ENCODE measurements around the gene MITF.

Gene MITF

DNA sequence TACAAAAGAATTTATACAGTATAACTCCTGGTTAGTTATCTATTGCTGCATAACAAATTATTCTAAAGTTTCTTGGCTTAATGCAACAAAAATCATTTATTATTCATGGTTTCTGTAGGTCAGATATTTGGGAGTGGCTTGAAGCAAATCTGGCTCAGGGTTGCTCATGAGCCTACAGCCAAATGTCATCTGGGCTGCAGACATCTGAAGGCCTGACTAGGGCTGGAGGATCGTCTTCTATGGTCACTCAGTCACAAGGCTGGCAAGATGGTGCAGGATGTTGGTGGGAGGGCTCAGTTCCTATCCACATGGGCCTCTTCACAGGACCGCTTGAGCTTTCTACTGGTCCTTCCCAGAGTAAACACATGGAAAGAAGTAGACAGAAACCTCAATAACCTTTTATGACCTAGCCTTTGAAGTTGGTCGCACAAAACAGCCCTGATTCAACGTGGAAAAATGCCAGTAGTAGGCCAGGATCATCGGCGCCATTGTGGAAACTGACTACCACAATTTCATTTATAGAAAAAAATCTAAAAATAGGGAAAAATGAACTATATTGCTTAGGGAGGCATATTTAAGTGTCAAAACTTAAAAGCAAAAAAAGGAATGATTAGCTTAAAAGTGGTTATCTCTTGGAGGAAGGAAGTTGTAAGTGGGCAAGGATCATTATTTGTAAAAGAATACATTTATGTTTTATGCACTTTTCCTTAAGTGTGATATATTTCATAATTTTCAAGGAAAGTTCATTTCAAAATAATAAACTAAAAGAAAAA lies 9.9 kb upstream of the MITF start:
- FAIRE-seq: no peak

- FAIRE-seq: no peak
Observed at GRCh38 chr3:69731080-69731479, 8.2 kb upstream of the MITF start.

- no peak for FAIRE-seq
Observed at GRCh38 chr3:69735893-69736292, 3.4 kb upstream of the MITF start.

DNA sequence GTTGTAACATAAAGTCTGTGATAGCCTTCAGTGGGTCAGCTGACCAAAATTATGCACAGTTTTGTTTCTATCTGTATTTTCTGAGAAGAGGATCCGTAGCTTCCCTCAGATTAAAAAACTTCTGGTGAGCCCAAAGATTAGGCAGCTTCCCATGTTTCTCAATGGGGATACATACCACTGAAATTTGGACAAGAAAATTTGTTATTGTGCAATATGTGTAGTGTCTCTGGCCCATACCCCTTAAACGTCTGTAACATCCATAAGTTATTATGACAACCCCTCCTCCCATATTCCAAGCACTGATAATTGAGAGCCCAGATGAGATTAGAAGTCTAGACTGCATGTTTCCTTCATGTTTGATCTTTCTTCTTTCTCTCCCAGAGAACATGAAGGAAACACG lies 1.9 kb upstream of the MITF start:
- FAIRE-seq: no peak

- no peak for FAIRE-seq
Observed at GRCh38 chr3:69738315-69738714, 949 bp upstream of the MITF start.

- FAIRE-seq: no peak
Observed at GRCh38 chr3:69738859-69739203, 433 bp upstream of the MITF start.

- no peak for FAIRE-seq
Observed at GRCh38 chr3:69740103-69741021, 1.1 kb downstream of the MITF start.

DNA sequence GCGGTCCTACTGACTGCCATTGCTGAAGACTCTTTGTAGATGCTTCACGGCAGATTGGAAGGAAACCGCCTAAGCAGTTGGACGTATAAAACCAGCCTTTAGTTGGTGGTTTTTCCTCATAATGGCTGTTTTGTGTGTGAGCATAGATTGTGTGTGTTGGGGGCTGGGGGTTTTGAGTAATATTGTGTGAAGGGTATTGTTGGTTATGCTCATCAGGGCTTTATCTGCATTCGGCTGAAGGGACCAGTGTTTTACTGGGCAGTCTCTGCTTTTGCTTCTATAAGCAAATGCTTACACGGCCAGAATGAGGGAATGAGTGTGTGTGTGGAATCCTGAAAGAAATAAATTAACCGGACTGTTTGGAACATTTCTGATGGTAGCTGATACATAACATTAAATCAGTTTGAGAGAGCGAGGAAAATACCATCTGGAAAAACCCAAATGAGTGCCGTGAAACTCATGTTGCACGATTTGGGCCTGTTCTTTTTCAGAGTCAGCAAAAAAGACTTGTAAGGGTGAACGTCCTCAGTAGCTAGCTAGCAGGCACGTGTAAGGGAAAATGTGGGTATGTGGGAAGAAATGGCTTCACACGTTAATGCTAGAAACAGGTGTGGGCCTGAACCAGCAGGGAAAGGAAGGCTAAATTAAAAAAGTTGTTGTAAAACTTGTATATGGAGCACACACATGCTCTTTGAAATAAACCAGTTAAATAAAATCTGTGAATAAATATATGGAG lies 1.9 kb downstream of the MITF start:
- no peak for FAIRE-seq

GRCh38 chr3:69742391-69742790 lies 3.1 kb downstream of the MITF start:
- FAIRE-seq: no peak

- FAIRE-seq: no peak
Observed at GRCh38 chr3:69743975-69744906, 5.0 kb downstream of the MITF start.

DNA sequence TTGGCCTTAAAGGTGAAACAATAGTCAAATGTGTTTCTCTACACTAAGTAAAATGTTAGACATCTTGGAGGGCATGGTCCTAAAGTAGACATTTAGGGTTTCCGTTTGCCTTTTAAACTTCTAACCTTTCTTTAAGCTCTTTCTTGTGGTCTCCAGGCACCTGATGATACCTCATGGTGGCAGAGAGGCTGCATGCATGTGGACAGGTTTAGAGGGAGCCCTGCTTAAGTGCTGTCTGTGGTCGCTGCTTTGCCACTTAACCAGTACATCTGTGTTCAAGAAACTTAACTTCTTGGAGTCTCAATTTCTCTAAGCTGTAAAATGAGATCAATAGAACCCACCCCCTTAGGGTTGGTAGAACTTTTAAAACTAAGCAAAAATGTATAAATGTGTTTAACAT lies 6.2 kb downstream of the MITF start:
- no peak for FAIRE-seq

DNA sequence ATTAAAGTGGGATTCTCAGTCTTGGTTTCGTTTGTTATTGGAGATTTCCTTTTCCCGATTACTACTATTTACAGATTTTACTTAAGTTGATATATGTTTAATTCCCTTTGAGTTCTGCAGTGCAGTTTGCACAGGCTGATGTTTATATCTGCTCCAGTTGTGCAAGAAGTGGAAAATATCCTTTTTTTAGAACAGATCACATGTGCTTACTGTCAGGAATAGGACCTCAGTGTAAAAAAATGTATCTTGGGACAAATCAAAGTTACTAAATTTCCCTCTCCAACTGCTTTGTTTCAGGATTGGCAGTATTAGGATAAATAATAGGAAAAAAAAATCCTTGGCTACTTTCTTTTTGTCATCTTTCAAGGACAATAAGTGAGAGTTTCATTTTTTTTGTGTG lies 6.9 kb downstream of the MITF start:
- FAIRE-seq: no peak

GRCh38 chr3:69747511-69748258 lies 8.4 kb downstream of the MITF start:
- FAIRE-seq: no peak

- FAIRE-seq: no peak
Observed at GRCh38 chr3:69748503-69748902, 9.2 kb downstream of the MITF start.

DNA sequence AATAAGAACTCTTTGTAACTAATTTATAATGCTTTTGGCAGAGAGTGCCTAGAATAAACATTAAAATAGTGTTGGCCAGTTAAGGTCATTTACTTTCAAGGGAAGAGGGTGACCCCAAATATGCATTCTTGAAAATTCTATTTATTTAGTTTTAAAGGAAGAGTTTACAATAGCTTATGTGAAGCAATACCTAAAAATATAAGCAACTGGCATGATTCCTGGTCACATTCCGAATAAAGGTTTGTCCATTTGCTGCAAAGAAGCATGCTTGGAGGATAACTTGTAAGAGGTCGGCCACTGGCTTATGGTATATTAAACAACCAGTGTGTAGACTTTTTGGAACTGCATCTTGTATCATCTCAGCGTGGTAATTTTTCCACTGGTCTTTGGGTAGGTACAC lies 10.2 kb downstream of the MITF start:
- FAIRE-seq: no peak

GRCh38 chr3:69750549-69750948 lies 11.3 kb downstream of the MITF start:
- no peak for FAIRE-seq

DNA sequence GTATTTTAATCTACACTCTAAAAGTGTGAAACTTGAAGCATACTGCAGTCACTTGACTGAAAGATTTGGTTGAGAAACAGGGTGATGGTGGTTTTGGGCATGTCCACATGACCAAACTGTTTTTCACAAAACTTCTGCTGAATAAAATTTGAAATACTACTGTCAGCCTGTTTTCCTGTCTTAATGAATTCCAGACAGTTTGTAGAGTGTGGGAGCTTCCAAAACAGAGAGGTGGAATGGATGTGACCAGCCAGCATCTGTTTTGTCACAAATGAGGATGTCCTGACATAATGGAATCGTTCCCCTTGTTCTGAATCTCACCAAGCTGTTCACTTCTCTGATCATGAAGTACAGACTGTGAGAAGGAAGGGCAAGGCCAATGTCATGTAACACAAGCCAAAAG lies 11.8 kb downstream of the MITF start:
- FAIRE-seq: no peak

GRCh38 chr3:69752241-69752640 lies 13.0 kb downstream of the MITF start:
- no peak for FAIRE-seq

DNA sequence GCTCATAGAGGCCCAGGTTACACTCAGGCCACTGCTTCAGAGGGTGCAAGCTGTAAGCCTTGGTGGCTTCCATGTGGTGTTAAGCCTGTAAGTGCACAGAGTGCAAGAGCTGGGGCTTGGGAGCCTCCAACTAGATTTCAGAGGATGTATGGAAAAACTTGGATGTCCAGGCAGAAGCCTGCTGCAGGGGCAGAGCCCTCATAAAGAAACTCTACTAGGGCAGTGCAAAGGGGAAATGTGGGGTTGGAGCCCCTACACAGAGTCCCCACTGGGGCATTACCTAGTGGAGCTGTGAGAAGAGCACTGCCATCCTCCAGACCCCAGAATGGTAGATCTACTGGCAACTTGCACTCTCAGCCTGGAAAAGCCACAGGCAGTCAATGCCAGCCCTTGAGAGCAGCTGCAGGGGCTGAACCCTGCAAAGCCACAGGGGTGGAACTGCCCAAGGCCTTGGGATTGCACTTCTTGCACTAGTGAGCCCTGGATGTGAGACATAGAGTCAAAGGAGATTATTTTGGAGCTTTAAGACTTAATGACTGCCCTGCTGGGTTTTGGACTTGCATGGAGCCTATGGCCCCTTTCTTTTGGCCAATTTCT lies 14.0 kb downstream of the MITF start:
- no peak for FAIRE-seq

DNA sequence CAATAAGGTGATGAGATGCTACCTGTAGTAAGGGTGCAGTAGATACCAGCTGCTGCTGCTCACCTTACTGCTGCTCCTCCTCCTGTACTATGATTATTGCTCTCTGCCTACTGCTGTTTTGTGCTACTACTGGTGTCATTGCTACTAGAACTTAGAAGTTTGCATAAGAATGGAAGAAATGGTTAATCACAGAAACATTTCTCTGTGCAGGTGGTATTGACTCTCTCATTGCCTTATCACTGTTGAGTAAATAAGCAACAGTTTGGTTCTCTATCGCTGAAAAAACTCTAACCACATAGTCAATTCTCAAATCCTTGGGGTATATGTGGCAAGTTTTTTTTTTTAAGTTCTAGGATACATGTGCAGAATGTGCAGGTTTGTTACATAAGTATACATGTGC lies 16.5 kb downstream of the MITF start:
- no peak for FAIRE-seq
